K562 (cell line): ENCODE results near the gene PRDM11. TPM values are rescaled to one million over a fixed set of nuclear protein-coding genes. Genes with fewer than 3 reads are reported as not detected.

Experiments
- ATAC-seq: fragments of 200-7000 bp; cut with Tn5 transposase; 3 replicates; pipeline ENCODE4 v1.9.1; 2020; ENCODE audit warnings: moderate library complexity
- BruUV-seq: library from RNA; stranded (reverse); fragments of 400-500 nt; replicated peaks from 2 replicates; lab custom pipeline; 2021; lab: Mats Ljungman, UMichigan
- CTCF ChIA-PET: fragments of 300-600 bp; formaldehyde crosslinking; extraction: SDS; loops from one replicate; lab custom pipeline; 2021; ENCODE audit warnings: low intra/inter-chr PET ratio; lab: Yijun Ruan, JAX
- POLR2A ChIA-PET: fragments of 300-600, 350-650 bp; sonication (Branson Sonifier 250); formaldehyde crosslinking; extraction: SDS; loops from one replicate; lab custom pipeline; 2021; ENCODE audit warnings: antibody characterized with exemption, inconsistent platforms; lab: Yijun Ruan, JAX
- DNase-seq, 4 experiments: peaks; one replicate each; pipeline versions ENCODE4 v3.0.0 to v3.0.0-alpha.2; 2011 to 2018; ENCODE audit warnings: low spot score in 3 of 4, mixed read lengths in 3 of 4; ENCODE audit errors: extremely low read depth in 1 of 4
- FAIRE-seq: peaks from 2 replicates; lab custom pipeline; 2011; peaks lifted over from hg19 to GRCh38; lab: Jason Lieb, UNC
- H2AFZ ChIP-seq: 2 replicates; pipeline ENCODE4 v1.6.0; 2011; ENCODE audit warnings: low read depth, low read length, control low read depth, inconsistent platforms
- H3K27ac ChIP-seq: fragments of 200-600 bp; 3 replicates; pipeline ENCODE4 v1.8.0; 2011; ENCODE audit warnings: low read depth, mild to moderate bottlenecking, control low read depth, inconsistent platforms, low read length, moderate library complexity, mixed read lengths; ENCODE audit errors: extremely low read depth
- H3K27me3 ChIP-seq, 2 experiments: fragments of 300-600 bp in 1 of 2; 2 replicates in 1 of 2; 3 replicates in 1 of 2; pipeline versions ENCODE4 v1.6.0 to v1.8.0; 2011; ENCODE audit warnings: inconsistent platforms in 2 of 2, low read length in 2 of 2, mild to moderate bottlenecking in 1 of 2, mixed read lengths in 1 of 2, moderate library complexity in 1 of 2; ENCODE audit not compliant: control insufficient read depth in 2 of 2, insufficient read depth in 2 of 2
- H3K36me3 ChIP-seq: fragments of 300-600 bp; 3 replicates; pipeline ENCODE4 v1.8.0; 2011; ENCODE audit warnings: mild to moderate bottlenecking, low read length, inconsistent platforms; ENCODE audit not compliant: control insufficient read depth, insufficient read depth
- H3K4me1 ChIP-seq, 2 experiments: fragments of 200-600 bp in 1 of 2; replicated peaks in 1 of 2; 2 replicates in 1 of 2; 3 replicates in 1 of 2; pipeline versions ENCODE4 v1.5.1 to v1.8.0; 2011; ENCODE audit warnings: inconsistent platforms in 2 of 2, low read length in 2 of 2, mild to moderate bottlenecking in 1 of 2, mixed read lengths in 1 of 2, moderate library complexity in 1 of 2; ENCODE audit not compliant: control insufficient read depth in 2 of 2, insufficient read depth in 2 of 2
- H3K4me2 ChIP-seq: 2 replicates; pipeline ENCODE4 v1.6.1; 2011; ENCODE audit warnings: low read length, control low read depth, inconsistent platforms, mixed read lengths; ENCODE audit not compliant: insufficient read depth
- H3K4me3 ChIP-seq: fragments of 200-600 bp; sonication (generic), shearing (Covaris generic); 2 replicates; pipeline ENCODE4 v1.5.1; 2016; ENCODE audit warnings: control low read depth, inconsistent platforms
- H3K79me2 ChIP-seq: fragments of 200-600 bp; 3 replicates; pipeline ENCODE4 v1.8.0; 2011; ENCODE audit warnings: low read length, inconsistent platforms; ENCODE audit not compliant: control insufficient read depth, insufficient read depth
- H3K9ac ChIP-seq, 2 experiments: 2 replicates each; pipeline versions ENCODE4 v1.6.0 to v1.6.1; 2011; ENCODE audit warnings: low read depth in 2 of 2, low read length in 2 of 2, control low read depth in 1 of 2, inconsistent platforms in 1 of 2, mild to moderate bottlenecking in 1 of 2, mixed read lengths in 1 of 2; ENCODE audit not compliant: insufficient read depth in 1 of 2
- H3K9me1 ChIP-seq: one replicate; pipeline ENCODE4 v1.6.0; 2011; ENCODE audit warnings: inconsistent platforms, mild to moderate bottlenecking, low read length, moderate library complexity; ENCODE audit not compliant: control insufficient read depth, insufficient read depth
- H3K9me3 ChIP-seq: replicated peaks from 2 replicates; pipeline ENCODE4 v1.5.1; 2011; ENCODE audit warnings: low read depth, low read length, inconsistent platforms; ENCODE audit not compliant: control insufficient read depth, insufficient read depth
- H4K20me1 ChIP-seq: replicated peaks from 2 replicates; pipeline ENCODE4 v1.6.1; 2011; ENCODE audit warnings: low read length, inconsistent platforms, mixed read lengths; ENCODE audit not compliant: control insufficient read depth, insufficient read depth
- DEAF1 ChIP-seq: fragments of 450-650 bp; formaldehyde crosslinking; IDR thresholded peaks from 2 replicates; pipeline ENCODE4 v1.4.0; 2020; ENCODE audit warnings: mild to moderate bottlenecking, moderate library complexity
- ETV1 ChIP-seq: fragments of 450-650 bp; conservative IDR thresholded peaks from 2 replicates; pipeline ENCODE4 v1.6.1; 2016; ENCODE audit warnings: missing genetic modification characterization, control low read depth, low read depth, missing compliant biosample characterization
- GATAD2B ChIP-seq: fragments of 450-650 bp; IDR thresholded peaks from 2 replicates; pipeline ENCODE4 v1.6.1; 2017; ENCODE audit warnings: mild to moderate bottlenecking, borderline replicate concordance
- MTF1 ChIP-seq: fragments of 250-450 bp; sonication (Bioruptor Pico); IDR thresholded peaks from 2 replicates; pipeline ENCODE4 v1.9.0; 2021; ENCODE audit warnings: moderate library complexity, mild to moderate bottlenecking, inconsistent platforms, borderline replicate concordance
- RNF219 ChIP-seq: fragments of 250-450 bp; sonication (Bioruptor Pico); IDR thresholded peaks from 2 replicates; pipeline ENCODE4 v1.5.0; 2022; ENCODE audit warnings: mild to moderate bottlenecking
- TAF9B ChIP-seq: fragments of 450-650 bp; IDR thresholded peaks from 2 replicates; pipeline ENCODE4 v1.6.1; 2018; ENCODE audit warnings: mild to moderate bottlenecking; ENCODE audit not compliant: partially characterized antibody
- TSHZ1 ChIP-seq: fragments of 250-450 bp; sonication (Bioruptor Pico); IDR thresholded peaks from 2 replicates; pipeline ENCODE4 v1.4.0; 2020; ENCODE audit warnings: mild to moderate bottlenecking, moderate library complexity
- ZNF830 ChIP-seq: fragments of 250-450 bp; sonication (Bioruptor Pico); IDR thresholded peaks from 2 replicates; pipeline ENCODE4 v1.5.0; 2021; ENCODE audit warnings: mild to moderate bottlenecking
- WGBS: fragments of 100-300 bp; shearing (Covaris generic); methylation state at CpG from one replicate; pipeline ENCODE4 v1.1.6; 2016; ENCODE audit warnings: low coverage, mixed read lengths; ENCODE audit not compliant: insufficient coverage; ENCODE audit errors: missing lambda C conversion rate; 5-methylcytosine and 5-hydroxymethylcytosine counted together
- in situ Hi-C: fragments of 300-500 bp; cut with MboI; formaldehyde crosslinking; loops from 4 replicates; pipeline ENCODE4 v1.15.0; 2018; ENCODE audit warnings: inconsistent platforms, mixed read lengths
- intact Hi-C: fragments of 100-400 bp; cut with micrococcal nuclease; formaldehyde crosslinking; loops from 2 replicates; pipeline ENCODE4 v1.14.2; 2022
- polyA plus RNA-seq, 8 experiments: library from polyadenylated mRNA; depleted of rRNA in 4 of 8; stranded (reverse) in 5 of 8; unstranded in 3 of 8; fragments of >200 nt; fragmentation: Nextera tagmentation in 2 of 8; fragmentation: Illumina TruSeq in 1 of 8; extraction: Ambion mirVana in 2 of 8; extraction: Trizol in 1 of 8; gene quantifications; 2 replicates each; pipeline versions ENCODE4 v1.2.1 to v1.2.3, GENCODE V29; 2011 to 2014; ENCODE audit warnings: inconsistent platforms in 1 of 8, missing spikeins in 1 of 8
- total RNA-seq, 7 experiments: library from RNA; depleted of rRNA in 6 of 7; stranded (reverse); fragments of >200 nt in 6 of 7; fragmentation: Illumina TruSeq in 2 of 7; extraction: Trizol in 2 of 7; gene quantifications; 2 replicates each; pipeline versions ENCODE4 v1.2.1 to v1.2.3, GENCODE V29; 2011 to 2021; ENCODE audit warnings: low replicate concordance in 1 of 7
- TF ChIP-seq, protein P1 (sequence below): fragments of 450-650 bp; IDR thresholded peaks from 2 replicates; pipeline ENCODE4 v1.6.1; 2016; ENCODE audit warnings: missing biosample characterization, missing genetic modification characterization

Gene PRDM11
- total and polyA plus RNA-seq, 9 of the 15 experiments (the other 6 are each of a cell fraction or from before 2014, with no cell fraction given) = 0.01 to 1.1 (median 0.29) TPM

- H3K4me1 ChIP-seq = peaks cover 0 to 13% of the 10 kb centered on the region in 2 experiments; a peak in 3 of 5 replicates
- H4K20me1 ChIP-seq = no peaks in the 10 kb centered on the region
- no peaks in the 10 kb centered on the region for H3K79me2 ChIP-seq
- H3K9me1 ChIP-seq = no peaks in the 10 kb centered on the region
- no peaks in the 10 kb centered on the region for H3K9me3 ChIP-seq
- BruUV-seq = no TSS peak
- CTCF ChIA-PET = no interaction called here
- intact Hi-C loops (no loop called here), in situ Hi-C loops (no loop called here)
- 3% methylated on average over 6 of the region's 6 CpGs for WGBS
- no peak overlapping the region for H3K4me3 ChIP-seq
- no peak for FAIRE-seq
- DNase-seq = no peak
- no peaks in the 10 kb centered on the region for H3K36me3 ChIP-seq
- ATAC-seq = no peak
- peaks cover 3 to 49% of the 10 kb centered on the region in 2 experiments; a peak in 3 of 5 replicates for H3K27me3 ChIP-seq
- no peak overlapping the region for H3K9ac ChIP-seq
- H3K4me2 ChIP-seq = no peak overlapping the region
- no peak overlapping the region for H2AFZ ChIP-seq
- POLR2A ChIA-PET = no interaction called here
- no peak overlapping the region for H3K27ac ChIP-seq
- TF ChIP-seq DEAF1 (CRISPR knock-in tag) = no peak
- TF ChIP-seq GATAD2B = no peak
- TF ChIP-seq ZNF830 (CRISPR knock-in tag) = no peak
- no peak for TF ChIP-seq TSHZ1
- no peak for TF ChIP-seq RNF219
- TF ChIP-seq, protein P1, sequence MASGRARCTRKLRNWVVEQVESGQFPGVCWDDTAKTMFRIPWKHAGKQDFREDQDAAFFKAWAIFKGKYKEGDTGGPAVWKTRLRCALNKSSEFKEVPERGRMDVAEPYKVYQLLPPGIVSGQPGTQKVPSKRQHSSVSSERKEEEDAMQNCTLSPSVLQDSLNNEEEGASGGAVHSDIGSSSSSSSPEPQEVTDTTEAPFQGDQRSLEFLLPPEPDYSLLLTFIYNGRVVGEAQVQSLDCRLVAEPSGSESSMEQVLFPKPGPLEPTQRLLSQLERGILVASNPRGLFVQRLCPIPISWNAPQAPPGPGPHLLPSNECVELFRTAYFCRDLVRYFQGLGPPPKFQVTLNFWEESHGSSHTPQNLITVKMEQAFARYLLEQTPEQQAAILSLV = no peak
- no peak for TF ChIP-seq MTF1 (CRISPR knock-in tag)
- no peak for TF ChIP-seq ETV1 (tag)
- TF ChIP-seq TAF9B = no peak
These were observed 5.0 kb downstream of the PRDM11 start for GRCh38 chr11:45151362-45151982.
